NCI-H510A treated with DMSO at 0.1 percent for 48 hours (cell line): ENCODE measurements around the gene DPYSL5.

Source experiments
- DNase-seq: peaks from one replicate; lab custom pipeline; 2025; lab: John Stamatoyannopoulos, UW

The DPYSL5 gene

GRCh38 chr2:26994983-26995382, 147.1 kb downstream of the DPYSL5 start:
- no peak for DNase-seq

GRCh38 chr2:26997394-26997793, 149.5 kb downstream of the DPYSL5 start:
- DNase-seq, result no peak

- no peak for DNase-seq
Observed at GRCh38 chr2:26998323-26998722, 150.4 kb downstream of the DPYSL5 start.
